HepG2 (cell line): Measurements from ENCODE around the gene RFX2. TPM values are rescaled to one million over a fixed set of nuclear protein-coding genes. Genes with fewer than 3 reads are reported as not detected.
A peak's percentile ranks its signal among the peaks of the same experiment; 100 is the strongest.

Experiments used
- ATF1 ChIP-seq: IDR thresholded peaks from 2 replicates; pipeline ENCODE4 v1.6.1; 2016; ENCODE audit warnings: mild to moderate bottlenecking, control low read depth
- CERS6 ChIP-seq: sonication (generic); formaldehyde crosslinking; IDR thresholded peaks from 2 replicates; pipeline ENCODE4 v1.5.0; 2020; ENCODE audit warnings: missing genetic modification reagents
- CHCHD3 ChIP-seq: sonication (generic); formaldehyde crosslinking; IDR thresholded peaks from 2 replicates; pipeline ENCODE4 v1.8.0; 2022; ENCODE audit warnings: mild to moderate bottlenecking, missing genetic modification reagents, moderate library complexity
- EHMT2 ChIP-seq: fragments of 200-600 bp; sonication (generic); IDR thresholded peaks from 2 replicates; pipeline ENCODE4 v1.7.0; 2017; ENCODE audit warnings: antibody characterized with exemption, low read depth, low read length, borderline replicate concordance
- FOXK2 ChIP-seq: fragments of 450-650 bp; IDR thresholded peaks from 2 replicates; pipeline ENCODE4 v1.6.1; 2016
- HNRNPK ChIP-seq: fragments of 200-400 bp; formaldehyde crosslinking; IDR thresholded peaks from 2 replicates; pipeline ENCODE4 v1.6.1; 2018; ENCODE audit warnings: low read length, low read depth, moderate library complexity, mild to moderate bottlenecking; ENCODE audit not compliant: poor library complexity, severe bottlenecking
- KMT2A ChIP-seq: sonication (generic); formaldehyde crosslinking; IDR thresholded peaks from 2 replicates; pipeline ENCODE4 v1.4.0; 2020; ENCODE audit warnings: missing genetic modification reagents
- PITX1 ChIP-seq: sonication (generic); formaldehyde crosslinking; IDR thresholded peaks from 2 replicates; pipeline ENCODE4 v1.5.1; 2020; ENCODE audit warnings: mild to moderate bottlenecking, missing genetic modification reagents
- SAP130 ChIP-seq: IDR thresholded peaks from 2 replicates; pipeline ENCODE4 v1.6.1; 2016; ENCODE audit warnings: low read depth
- STAG1 ChIP-seq: sonication (generic); formaldehyde crosslinking; IDR thresholded peaks from 2 replicates; pipeline ENCODE4 v1.4.0; 2020; ENCODE audit warnings: missing genetic modification reagents
- TBL1XR1 ChIP-seq: fragments of 150-350 bp; IDR thresholded peaks from 2 replicates; pipeline ENCODE4 v1.6.1; 2014; ENCODE audit warnings: borderline replicate concordance, low read length; ENCODE audit not compliant: partially characterized antibody
- ZNF317 ChIP-seq: sonication (generic); formaldehyde crosslinking; IDR thresholded peaks from 2 replicates; pipeline ENCODE4 v1.5.0; 2020; ENCODE audit warnings: mild to moderate bottlenecking, missing genetic modification reagents
- ZNF333 ChIP-seq: sonication (generic); formaldehyde crosslinking; IDR thresholded peaks from 2 replicates; pipeline ENCODE4 v1.4.0; 2020; ENCODE audit warnings: mild to moderate bottlenecking, missing genetic modification reagents, borderline replicate concordance
- ZNF446 ChIP-seq: sonication (generic); formaldehyde crosslinking; IDR thresholded peaks from 2 replicates; pipeline ENCODE4 v1.5.0; 2020; ENCODE audit warnings: mild to moderate bottlenecking, missing genetic modification reagents
- ZNF557 ChIP-seq: sonication (generic); formaldehyde crosslinking; IDR thresholded peaks from 2 replicates; pipeline ENCODE4 v1.4.0; 2020; ENCODE audit warnings: missing genetic modification reagents
- ZNF83 ChIP-seq: sonication (generic); formaldehyde crosslinking; IDR thresholded peaks from 2 replicates; pipeline ENCODE4 v1.4.0; 2020; ENCODE audit warnings: missing genetic modification reagents, mild to moderate bottlenecking, borderline replicate concordance
- polyA plus RNA-seq, 8 experiments: library from polyadenylated mRNA; depleted of rRNA in 3 of 8; stranded (reverse) in 7 of 8; unstranded in 1 of 8; fragments of >200 nt; fragmentation: Illumina TruSeq in 4 of 8; extraction: Trizol in 4 of 8; gene quantifications; 2 replicates each; pipeline versions ENCODE4 v1.2.1 to v1.2.3, GENCODE V29; 2011 to 2016; ENCODE audit warnings: low read depth in 4 of 8, missing spikeins in 1 of 8, mixed read lengths in 1 of 8; ENCODE audit not compliant: insufficient read depth in 1 of 8
- total RNA-seq, 5 experiments: library from RNA; depleted of rRNA; stranded (reverse); fragments of >200 nt; fragmentation: Illumina TruSeq; extraction: Trizol; gene quantifications; 2 replicates each; pipeline ENCODE4 v1.2.3, GENCODE V29; 2016; ENCODE audit warnings: low read depth in 1 of 5
- TF ChIP-seq, protein P1 (sequence below): sonication (generic); formaldehyde crosslinking; IDR thresholded peaks from 2 replicates; pipeline ENCODE4 v1.8.1; 2023; ENCODE audit warnings: missing genetic modification reagents, mild to moderate bottlenecking, borderline replicate concordance
- TF ChIP-seq, protein P2 (sequence below): sonication (generic); formaldehyde crosslinking; IDR thresholded peaks from 2 replicates; pipeline ENCODE4 v1.8.0; 2022; ENCODE audit warnings: mild to moderate bottlenecking, missing genetic modification reagents, borderline replicate concordance
- TF ChIP-seq, protein P3 (sequence below): sonication (generic); formaldehyde crosslinking; IDR thresholded peaks from 2 replicates; pipeline ENCODE4 v1.4.0; 2020; ENCODE audit warnings: mild to moderate bottlenecking, missing genetic modification reagents

RFX2 gene
- total and polyA plus RNA-seq, 2 of the 13 experiments (the other 11 are each of a cell fraction or from before 2014, with no cell fraction given): 2.8 to 3.3 TPM

GRCh38 chr19:5977785-5978605, 132.3 kb downstream of the RFX2 start, which contains the start of gene RANBP3 (continued):
- TF ChIP-seq TBL1XR1: peak; percentile 66
- peak; percentile 97 for TF ChIP-seq ZNF317 (CRISPR knock-in tag)
- TF ChIP-seq ZNF557 (CRISPR knock-in tag): peak; percentile 100
- TF ChIP-seq FOXK2: no peak
- peak; percentile 100 for TF ChIP-seq CERS6 (CRISPR knock-in tag)
- TF ChIP-seq PITX1 (CRISPR knock-in tag): peak; percentile 99
- TF ChIP-seq HNRNPK: peak; percentile 39
- peak; percentile 100 for TF ChIP-seq ZNF83
- TF ChIP-seq, protein P1, sequence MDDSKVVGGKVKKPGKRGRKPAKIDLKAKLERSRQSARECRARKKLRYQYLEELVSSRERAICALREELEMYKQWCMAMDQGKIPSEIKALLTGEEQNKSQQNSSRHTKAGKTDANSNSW (CRISPR knock-in tag): peak; percentile 100
- no peak for TF ChIP-seq EHMT2
- peak; percentile 98 for TF ChIP-seq CHCHD3 (CRISPR knock-in tag)
- TF ChIP-seq, protein P2, sequence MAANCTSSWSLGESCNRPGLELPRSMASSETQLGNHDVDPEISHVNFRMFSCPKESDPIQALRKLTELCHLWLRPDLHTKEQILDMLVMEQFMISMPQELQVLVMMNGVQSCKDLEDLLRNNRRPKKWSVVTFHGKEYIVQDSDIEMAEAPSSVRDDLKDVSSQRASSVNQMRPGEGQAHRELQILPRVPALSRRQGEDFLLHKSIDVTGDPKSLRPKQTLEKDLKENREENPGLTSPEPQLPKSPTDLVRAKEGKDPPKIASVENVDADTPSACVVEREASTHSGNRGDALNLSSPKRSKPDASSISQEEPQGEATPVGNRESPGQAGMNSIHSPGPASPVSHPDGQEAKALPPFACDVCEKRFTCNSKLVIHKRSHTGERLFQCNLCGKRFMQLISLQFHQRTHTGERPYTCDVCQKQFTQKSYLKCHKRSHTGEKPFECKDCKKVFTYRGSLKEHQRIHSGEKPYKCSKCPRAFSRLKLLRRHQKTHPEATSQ (CRISPR knock-in tag): peak; percentile 100
- peak; percentile 100 for TF ChIP-seq ZNF446 (CRISPR knock-in tag)
- peak; percentile 43 for TF ChIP-seq STAG1 (CRISPR knock-in tag)
- no peak for TF ChIP-seq ATF1
- TF ChIP-seq, protein P3, sequence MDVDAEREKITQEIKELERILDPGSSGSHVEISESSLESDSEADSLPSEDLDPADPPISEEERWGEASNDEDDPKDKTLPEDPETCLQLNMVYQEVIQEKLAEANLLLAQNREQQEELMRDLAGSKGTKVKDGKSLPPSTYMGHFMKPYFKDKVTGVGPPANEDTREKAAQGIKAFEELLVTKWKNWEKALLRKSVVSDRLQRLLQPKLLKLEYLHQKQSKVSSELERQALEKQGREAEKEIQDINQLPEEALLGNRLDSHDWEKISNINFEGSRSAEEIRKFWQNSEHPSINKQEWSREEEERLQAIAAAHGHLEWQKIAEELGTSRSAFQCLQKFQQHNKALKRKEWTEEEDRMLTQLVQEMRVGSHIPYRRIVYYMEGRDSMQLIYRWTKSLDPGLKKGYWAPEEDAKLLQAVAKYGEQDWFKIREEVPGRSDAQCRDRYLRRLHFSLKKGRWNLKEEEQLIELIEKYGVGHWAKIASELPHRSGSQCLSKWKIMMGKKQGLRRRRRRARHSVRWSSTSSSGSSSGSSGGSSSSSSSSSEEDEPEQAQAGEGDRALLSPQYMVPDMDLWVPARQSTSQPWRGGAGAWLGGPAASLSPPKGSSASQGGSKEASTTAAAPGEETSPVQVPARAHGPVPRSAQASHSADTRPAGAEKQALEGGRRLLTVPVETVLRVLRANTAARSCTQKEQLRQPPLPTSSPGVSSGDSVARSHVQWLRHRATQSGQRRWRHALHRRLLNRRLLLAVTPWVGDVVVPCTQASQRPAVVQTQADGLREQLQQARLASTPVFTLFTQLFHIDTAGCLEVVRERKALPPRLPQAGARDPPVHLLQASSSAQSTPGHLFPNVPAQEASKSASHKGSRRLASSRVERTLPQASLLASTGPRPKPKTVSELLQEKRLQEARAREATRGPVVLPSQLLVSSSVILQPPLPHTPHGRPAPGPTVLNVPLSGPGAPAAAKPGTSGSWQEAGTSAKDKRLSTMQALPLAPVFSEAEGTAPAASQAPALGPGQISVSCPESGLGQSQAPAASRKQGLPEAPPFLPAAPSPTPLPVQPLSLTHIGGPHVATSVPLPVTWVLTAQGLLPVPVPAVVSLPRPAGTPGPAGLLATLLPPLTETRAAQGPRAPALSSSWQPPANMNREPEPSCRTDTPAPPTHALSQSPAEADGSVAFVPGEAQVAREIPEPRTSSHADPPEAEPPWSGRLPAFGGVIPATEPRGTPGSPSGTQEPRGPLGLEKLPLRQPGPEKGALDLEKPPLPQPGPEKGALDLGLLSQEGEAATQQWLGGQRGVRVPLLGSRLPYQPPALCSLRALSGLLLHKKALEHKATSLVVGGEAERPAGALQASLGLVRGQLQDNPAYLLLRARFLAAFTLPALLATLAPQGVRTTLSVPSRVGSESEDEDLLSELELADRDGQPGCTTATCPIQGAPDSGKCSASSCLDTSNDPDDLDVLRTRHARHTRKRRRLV (CRISPR knock-in tag): peak; percentile 99
- peak; percentile 96 for TF ChIP-seq KMT2A (CRISPR knock-in tag)
- TF ChIP-seq SAP130 (CRISPR knock-in tag): peak; percentile 90
- TF ChIP-seq ZNF333: peak; percentile 91
